ENCODE data around the gene VTA1.
A peak's percentile ranks its signal among the peaks of the same experiment; 100 is the strongest.
"Not testable (repeated sequence)": the region's sequence is repeated elsewhere in the genome, so short reads cannot be mapped to it uniquely, and the experiment has no call there.

VTA1 gene

DNA sequence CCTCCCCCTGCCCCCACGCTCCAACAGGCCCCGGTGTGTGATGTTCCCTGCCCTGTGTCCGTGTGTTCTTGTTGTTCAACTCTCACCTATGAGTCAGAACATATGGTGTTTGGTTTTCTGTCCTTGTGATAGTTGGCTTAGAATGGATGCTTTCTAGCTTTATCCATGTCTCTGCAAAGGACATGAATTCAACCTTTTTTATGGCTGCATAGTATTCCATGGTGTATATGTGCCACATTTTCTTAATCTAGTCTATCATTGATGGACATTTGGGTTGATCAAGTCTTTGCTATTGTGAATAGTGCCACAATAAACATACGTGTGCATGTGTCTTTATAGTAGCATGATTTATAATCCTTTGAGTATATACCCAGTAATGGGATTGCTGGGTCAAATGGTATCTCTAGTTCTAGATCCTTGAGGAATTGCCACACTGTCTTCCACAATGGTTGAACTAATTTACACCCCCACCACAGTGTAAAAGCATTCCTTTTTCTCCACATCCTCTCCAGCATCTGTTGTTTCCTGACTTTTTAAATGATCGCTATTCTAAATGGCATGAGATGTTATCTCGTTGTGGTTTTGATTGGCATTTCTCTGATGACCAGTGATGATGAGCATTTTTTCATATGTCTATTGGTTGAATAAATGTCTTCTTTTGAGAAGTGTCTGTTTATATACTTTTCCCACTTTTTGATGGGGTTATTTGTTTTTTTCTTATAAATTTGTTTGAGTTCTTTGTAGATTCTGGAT lies 82.6 kb downstream of the VTA1 start:
- not testable (repeated sequence) for DNase-seq

DNA sequence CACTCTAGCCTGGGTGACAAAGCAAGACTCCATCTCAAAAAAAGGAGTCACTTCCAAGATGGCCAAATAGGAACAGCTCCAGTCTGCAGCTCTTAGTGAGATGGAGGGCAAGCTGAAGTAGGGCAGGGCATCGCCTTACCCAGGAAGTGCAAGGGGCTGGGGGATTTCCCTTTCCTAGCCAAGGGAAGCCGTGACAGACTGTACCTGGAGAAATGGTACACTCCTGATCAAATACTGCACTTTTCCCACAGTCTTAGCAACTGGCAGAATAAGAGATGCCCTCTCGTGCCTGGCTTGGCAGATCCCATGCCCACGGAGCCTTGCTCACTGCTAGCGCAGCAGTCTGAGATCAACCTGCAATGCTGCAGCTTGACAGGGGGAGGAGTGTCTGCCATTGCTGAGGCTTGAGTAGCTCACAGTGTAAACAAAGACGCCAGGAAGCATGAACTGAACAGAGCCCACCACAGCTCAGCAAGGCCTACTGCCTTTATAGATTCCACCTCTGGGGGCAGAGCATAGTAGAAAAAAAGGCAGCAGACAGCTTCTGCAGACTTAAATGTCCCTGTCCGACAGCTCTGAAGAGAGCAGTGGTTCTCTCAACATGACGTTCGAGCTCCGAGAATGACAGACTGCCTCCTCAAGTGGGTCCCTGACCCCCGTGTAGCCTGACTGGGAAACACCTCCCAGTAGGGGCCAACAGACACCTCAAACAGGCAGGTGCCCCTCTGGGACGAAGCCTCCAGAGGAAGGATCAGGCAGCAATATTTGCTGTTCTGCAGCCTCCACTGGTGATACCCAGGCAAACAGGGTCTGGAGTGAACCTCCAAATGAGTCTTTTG lies 85.4 kb downstream of the VTA1 start:
- DNase-seq = peak; percentile 24

DNA sequence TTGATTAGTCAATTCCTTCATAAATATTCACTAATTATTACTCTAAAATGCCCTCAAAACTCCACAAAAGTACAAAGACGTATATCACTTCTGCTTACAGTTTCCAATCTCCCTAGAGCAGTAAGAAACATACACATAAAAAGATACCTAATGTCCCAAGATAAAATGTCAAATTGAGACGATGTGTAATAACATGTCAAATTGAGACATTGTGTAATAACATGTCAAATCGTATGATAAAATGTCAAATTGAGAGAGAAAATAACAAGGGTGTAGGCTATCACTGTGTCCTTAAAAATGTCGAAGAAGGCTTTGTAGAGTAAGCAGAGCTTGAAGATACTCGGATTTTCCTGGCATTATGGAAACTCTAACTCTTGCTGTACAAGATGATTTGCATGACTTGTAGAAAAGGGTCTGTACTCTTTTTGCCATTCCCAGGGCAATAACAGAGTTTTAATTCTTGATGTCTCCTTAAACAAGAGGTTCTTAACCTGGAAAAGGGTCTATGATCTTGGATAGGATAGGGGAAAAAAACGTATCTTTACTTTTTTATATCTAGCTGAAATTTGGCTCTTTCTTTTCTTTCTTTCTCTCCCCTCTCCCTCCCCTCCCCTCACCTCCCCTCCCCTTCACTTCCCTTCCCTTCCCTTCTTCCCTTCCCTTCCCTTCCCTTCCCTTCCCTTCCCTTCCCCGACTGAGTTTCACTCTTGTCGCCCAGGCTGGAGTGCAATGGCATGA lies 87.1 kb downstream of the VTA1 start:
- DNase-seq = no peak

DNA sequence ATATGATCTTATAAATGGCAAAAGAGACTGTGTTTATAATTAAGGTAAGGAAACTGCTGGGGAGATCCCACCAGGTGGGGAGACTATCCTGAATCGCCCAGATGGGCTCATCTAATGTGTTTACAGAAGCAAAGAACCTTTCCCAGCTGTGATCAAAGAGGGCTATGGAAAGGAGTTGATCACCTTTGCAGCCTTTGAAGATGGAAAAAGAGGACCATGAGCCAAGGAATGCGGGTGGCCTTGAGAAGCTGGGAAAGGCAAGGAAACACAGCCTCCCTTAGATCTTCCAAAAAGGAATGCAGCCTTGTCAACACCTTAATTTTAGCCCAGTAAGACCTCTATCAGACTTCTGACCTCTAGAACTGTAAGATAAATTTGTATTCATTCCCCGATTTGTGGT lies 88.2 kb downstream of the VTA1 start:
- DNase-seq = no peak

- no peak for DNase-seq
Observed at GRCh38 chr6:142235791-142236190, 88.7 kb downstream of the VTA1 start.

GRCh38 chr6:142236691-142237090 lies 89.6 kb downstream of the VTA1 start:
- DNase-seq = no peak

DNA sequence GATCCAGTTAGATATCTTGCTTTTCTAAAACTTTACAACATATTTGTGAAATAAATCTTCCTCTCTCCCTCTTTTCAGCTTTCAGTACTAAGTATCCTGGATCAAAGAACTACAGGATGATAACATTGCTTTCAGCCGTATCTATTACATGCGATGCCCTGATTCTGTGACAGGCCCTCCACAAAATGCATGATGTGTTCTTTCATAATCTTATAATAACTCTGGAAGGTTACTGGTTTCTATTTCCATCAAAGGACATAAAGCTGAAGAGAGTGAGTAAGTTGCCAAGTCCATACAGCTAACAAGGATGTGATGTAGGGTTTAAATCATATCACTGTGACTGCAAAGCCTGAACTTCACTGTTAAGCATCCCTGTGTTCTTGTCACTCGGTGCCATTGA lies 91.8 kb downstream of the VTA1 start:
- no peak for DNase-seq

DNA sequence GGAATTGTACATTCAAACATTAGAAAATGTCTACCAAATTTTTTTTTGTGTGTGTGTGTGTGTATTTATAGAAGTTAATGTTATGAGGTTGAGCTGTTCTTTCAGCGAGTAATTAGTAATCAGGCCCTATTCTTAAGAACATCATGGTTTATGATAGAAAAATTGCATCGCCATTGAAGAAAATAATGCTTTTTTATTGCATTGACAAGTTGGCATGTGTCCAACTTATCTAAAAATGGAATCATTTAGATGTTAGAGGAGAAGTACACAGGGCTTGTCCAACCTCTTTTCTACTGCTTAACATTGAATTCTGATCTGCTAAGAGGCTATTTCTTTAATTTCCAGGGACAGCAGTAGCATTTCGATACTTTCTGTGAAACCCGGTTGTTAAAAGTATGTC lies 93.1 kb downstream of the VTA1 start:
- DNase-seq = no peak

DNA sequence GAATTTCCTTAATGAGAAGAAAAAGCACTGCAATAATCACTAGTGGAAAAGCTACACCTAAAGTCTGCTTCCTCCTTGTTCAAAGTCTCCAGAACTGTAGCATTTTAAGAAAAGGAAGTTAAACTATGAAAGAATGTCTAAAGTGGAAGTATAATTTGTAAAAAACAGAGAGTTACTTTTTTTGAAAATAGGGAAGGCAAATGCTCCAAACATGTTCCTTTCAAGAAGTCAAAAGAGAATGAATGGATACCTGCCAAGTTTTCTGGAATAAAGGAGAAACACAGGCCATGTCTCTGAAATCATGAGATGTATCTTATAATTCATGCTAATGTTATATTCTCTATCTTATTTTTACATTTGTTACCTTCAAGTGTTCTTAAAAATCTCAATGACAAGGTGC lies 94.0 kb downstream of the VTA1 start:
- DNase-seq = no peak

DNA sequence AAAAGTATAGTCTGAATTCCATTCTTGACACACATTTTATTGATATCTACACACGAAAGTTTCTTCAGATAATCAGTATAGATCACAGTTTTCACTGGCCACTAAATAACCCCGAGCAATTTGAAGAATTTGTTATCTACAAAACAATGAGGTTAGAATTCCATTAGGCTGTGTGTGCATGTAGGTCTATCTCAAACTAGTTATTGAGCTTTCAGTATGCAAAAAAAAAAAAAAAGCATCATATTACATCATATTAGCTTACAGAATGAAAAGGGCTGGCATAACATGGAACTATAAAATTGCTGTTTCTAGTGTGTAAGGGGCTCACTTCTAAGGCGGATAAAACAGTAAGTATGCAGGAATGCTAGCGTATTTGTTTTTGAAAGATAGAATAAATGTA lies 95.2 kb downstream of the VTA1 start:
- DNase-seq = no peak

DNA sequence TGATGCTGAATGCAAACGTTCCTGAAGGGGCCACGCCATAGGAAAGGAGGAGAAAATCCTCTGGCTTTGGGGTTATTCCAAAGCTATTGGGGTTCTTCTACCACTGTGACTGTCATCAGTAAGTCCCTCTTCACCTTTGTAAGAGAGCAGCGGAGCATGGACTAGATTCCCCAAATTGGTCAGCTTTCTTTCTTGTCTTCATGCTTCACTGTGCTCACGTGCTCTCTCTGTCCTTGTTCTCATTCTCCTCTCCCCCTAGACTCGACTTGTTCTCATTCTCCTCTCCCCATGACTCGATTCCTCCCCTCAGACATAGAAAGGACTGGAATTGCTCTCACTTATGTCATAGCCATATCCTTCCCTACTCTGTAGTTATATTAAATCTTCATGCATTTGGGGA lies 99.9 kb downstream of the VTA1 start:
- DNase-seq = no peak

DNA sequence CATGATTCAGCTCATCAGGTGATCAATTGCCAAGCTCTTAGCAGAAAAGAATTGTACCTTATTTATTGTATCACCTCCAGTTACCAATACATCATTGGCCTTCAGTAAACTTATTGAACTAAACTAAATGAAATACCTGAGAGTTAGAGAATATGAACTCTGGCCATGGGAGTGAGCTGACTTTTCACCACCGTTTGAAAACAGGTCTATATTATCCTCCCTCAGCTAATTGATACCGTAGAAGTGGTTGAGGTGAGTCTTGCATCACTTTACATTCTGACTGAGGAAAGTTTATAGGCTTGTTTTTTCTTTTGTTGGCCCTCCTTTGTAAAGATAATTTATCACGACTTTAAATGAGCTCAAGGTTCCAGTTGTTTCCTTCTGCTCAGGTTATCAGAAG lies 102.2 kb downstream of the VTA1 start:
- no peak for DNase-seq

GRCh38 chr6:142251930-142252445 lies 104.9 kb downstream of the VTA1 start:
- DNase-seq = no peak

DNA sequence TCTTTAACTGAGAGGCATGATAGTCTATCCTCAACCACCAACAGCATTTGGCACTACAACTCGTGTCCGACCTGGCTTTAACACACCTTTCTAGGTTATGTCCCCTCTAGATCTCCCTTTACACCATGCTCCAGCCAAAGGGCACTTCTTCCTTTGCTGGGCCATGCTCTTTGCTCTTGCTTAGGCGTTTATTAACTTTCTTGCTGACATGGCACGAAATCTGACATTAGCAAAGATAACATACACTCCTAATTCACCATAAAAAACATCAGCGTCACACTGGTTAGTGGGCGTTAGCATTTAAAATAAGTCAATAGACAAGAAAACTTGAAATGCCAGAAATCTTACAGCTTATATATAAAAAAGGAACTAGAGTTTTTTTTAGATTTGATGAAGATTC lies 107.5 kb downstream of the VTA1 start:
- no peak for DNase-seq

- DNase-seq = no peak
Observed at GRCh38 chr6:142255785-142256184, 108.7 kb downstream of the VTA1 start.

DNA sequence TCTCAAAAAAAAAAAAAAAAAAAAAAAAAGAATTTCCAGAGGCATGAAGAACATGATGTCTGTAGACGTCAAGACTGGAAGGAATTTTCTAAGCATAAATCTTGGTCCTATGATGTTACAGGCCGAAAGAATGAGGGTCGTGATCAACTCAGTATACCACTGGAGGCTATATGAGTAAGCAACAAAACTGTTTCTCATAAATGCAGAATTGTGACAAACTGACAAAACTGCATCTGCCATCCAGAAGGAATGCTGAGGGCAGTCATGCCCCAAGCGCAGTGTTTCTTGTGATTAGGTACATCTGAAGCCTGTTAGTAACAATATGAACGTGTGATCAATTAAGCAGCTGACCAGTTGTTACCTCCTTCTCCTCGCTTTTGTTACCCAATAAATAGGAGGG lies 111.2 kb downstream of the VTA1 start:
- no peak for DNase-seq

DNA sequence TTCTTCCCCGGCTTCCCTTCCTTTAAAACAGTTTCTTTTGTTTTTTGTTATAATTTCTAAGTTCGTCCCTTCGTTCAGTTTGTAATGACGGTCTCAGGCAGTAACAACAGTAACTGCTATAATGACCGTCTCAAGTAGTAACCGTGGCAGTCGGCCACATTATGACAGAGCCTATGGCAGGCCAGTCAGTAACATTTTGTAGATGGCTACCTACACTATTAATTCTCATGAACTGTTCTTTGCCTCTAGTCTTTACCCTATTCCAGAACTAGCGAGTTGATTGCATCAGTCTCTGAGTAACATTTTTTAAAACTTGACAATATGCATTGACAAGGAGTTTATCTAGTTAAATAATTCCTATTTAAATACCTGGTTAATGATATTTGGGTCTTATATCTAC lies 111.7 kb downstream of the VTA1 start:
- no peak for DNase-seq

- DNase-seq = no peak
Observed at GRCh38 chr6:142260748-142261147, 113.7 kb downstream of the VTA1 start.

- DNase-seq = no peak
Observed at GRCh38 chr6:142262231-142262630, 115.2 kb downstream of the VTA1 start.

DNA sequence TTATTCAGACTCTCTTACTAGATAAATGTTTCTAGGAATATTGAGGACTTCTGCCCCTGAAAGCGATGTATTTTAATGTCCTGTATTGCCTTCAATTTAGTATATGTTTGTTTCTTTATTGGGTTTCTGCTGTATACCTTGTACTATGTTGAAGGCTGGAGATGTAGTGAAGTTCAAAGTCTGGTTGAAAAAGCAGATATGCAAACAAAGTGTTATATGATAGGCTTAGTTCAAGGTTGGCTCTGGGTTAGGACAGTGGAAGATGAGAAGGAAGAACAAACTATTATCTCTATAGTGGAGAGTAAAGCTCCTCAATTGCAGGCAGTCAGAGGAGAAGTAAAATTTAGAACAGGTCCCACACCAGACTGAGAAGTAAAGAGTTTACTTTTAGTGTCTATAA lies 118.4 kb downstream of the VTA1 start:
- DNase-seq = no peak

- no peak for DNase-seq
Observed at GRCh38 chr6:142266060-142266459, 119.0 kb downstream of the VTA1 start.

DNA sequence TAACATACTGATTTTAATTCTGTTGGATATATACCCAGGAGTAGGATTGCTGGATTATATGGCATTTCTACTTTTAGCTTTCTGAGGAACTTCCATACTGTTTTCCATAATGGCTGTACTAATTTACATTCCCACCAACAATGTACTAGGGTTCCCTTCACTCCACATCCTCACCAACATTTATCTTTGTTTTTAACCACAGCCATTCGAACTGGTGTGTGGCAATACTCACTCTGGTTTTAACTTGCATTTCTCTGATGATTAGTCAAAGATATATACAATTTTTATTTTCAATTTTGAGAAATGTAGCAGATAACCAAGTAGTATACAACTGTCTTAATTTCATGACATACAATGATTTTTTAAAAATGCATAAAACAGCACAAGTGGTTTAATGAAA lies 124.4 kb downstream of the VTA1 start:
- DNase-seq = no peak

All from activated naive CD4-positive, alpha-beta T cell treated with anti-CD3 and anti-CD28 coated beads, Interleukin-2, amount 50 U/mL, for 16 hours (primary cell).